ENCODE measurements around the gene PPM1F.
"Not testable (repeated sequence)": the region's sequence is repeated elsewhere in the genome, so short reads cannot be mapped to it uniquely, and the experiment has no call there.

Gene PPM1F

GRCh38 chr22:21881841-21882753 is 70.6 kb downstream of the PPM1F start:
- DNase-seq, result no peak

DNA sequence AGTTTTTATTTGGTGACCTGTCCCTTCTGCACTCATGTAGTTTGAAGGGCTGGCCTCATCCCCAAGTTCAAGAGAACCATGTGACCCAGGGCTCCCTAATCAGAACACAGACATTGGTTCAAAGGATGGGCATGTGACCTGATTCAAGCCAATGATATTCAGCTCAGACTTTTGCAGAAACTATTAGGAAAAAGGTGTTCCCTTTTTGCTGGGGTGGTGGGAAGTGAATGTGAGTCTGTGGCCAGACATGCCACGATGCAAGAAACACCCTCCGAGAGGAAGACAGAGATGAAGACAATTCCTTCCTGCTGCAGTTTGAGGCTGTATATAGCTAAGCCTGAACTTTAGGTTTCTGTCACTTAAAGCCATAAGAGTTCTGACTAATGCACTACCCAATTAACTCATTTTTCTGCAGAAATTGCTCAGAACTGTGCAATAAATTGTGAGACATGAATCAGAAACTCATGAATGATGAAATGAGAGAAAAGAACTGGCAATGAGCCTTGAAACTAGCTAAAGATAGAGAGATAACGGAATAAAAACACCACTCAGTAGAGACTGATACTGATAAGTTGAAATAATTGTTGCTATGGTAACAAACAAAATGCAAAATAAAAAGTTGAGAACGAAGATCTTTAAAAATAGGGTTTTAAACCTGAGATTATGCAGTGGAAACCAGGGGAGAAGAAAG is 76.0 kb downstream of the PPM1F start:
- DNase-seq, result no peak

GRCh38 chr22:21874953-21875352 is 77.7 kb downstream of the PPM1F start:
- DNase-seq, result not testable (repeated sequence)

DNA sequence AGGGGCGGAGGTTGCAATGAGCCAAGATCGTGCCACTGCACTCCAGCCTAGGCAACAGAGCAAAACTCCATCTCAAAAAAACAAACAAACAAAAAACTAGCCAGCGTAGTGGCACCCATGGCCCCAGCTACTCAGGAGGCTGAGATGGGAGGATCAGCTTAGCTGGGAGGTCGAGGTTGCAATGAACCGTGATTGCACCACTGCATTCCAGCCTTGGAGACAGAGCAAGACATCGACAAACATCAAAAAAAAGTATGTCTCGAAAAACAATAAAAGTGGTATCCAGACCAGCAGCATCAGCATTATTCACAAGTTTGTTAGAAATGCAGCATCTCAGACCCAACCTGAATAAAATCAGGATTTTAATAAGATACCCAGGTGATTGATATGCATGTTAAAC is 79.0 kb downstream of the PPM1F start:
- no peak for DNase-seq

DNA sequence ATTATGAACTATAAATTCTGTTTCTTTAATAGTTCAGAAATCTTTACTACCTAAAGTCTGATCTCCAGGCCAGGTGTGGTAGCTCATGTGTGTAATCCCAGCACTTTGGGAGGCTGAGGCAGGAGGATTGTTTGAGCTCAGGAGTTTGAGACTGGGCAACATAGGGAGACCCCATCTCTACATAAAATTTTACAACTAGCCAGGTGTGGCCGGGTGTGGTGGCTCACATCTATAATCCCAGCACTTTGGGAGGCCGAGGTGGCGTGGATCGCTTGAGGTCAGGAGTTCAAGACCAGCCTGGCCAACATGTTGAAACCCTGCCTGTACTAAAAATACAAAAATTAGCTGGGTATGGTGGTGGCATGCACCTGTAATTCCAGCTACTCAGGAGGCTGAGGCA is 79.9 kb downstream of the PPM1F start:
- DNase-seq, result not testable (repeated sequence)
